NCI-H510A (cell line): ENCODE data around the gene PAX1.

Experiments
- DNase-seq: peaks from one replicate; lab custom pipeline; 2025; lab: John Stamatoyannopoulos, UW

The PAX1 gene

GRCh38 chr20:21705575-21706260 lies at the start of gene PAX1:
PAX1 (plus strand) TSS chr20:21705664; CDS start chr20:21705713, 49 bp downstream.
- no peak for DNase-seq

GRCh38 chr20:21656308-21657067 lies 49.0 kb upstream of the PAX1 start:
- no peak for DNase-seq

- no peak for DNase-seq
These were observed 43.9 kb upstream of the PAX1 start for GRCh38 chr20:21661488-21662055.

GRCh38 chr20:21663465-21663864 lies 42.0 kb upstream of the PAX1 start:
- DNase-seq = no peak

- DNase-seq = no peak
These were observed 39.6 kb upstream of the PAX1 start for GRCh38 chr20:21665687-21666446.

DNA sequence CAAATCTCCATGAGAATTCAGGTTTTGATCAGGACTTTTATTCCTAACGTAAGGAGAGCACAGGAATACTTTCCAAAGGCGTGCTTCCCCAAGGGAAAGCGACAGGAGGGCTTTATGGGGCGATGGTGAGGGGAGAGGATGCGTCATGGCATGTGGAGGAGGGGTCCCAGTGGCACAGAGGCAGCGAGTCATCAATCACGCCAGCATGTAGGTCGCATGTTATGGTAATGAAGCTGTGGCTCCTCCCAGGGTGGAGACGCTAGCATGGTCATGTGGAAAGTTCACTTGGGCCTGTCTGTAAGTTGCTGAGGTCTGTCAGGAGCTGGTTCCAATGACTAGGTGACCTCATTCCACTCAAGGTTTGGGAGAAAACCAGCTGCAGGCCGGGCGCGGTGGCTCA lies 35.3 kb upstream of the PAX1 start:
- DNase-seq = no peak

GRCh38 chr20:21670981-21671380 lies 34.5 kb upstream of the PAX1 start:
- no peak for DNase-seq

DNA sequence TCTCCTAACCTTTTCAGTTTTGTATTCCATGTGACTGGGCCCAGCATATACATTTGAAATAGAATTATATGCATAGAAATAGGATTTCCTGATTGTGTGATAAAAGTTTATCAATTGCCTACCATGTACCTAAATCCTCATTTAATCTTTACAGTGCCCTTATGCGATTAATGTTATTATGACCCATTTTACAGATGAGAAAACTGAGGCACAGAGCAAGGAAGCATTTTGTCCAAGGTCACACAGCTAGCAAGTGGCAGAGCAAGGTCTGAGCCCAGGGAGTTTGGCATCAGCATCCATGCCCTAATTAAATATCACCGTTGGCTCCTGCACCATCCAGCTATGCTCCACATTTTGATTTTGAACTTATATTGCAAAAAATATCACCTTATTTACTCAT lies 28.2 kb upstream of the PAX1 start:
- no peak for DNase-seq

GRCh38 chr20:21677781-21678180 lies 27.7 kb upstream of the PAX1 start:
- no peak for DNase-seq

- no peak for DNase-seq
These were observed 24.1 kb upstream of the PAX1 start for GRCh38 chr20:21681234-21681921.

DNA sequence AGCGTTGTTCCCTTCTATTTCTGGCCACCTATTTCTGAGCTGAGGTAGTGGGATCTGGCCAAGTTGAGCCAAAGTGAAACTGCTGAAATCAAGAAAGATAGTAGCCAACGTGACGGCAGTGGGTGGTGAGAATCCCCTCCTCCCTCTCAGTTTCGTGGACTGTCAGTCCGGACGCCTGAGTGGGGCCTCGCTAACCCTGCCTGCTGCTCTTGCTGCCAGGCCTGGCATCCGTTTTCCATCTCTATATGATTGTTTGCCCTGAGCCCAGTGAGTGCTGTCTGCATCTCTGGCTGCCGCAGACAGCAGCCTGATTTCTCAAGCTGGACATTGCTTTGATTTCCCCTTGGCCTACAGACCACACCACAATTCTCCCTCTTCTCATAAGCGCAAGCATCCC lies 23.5 kb upstream of the PAX1 start:
- no peak for DNase-seq

DNA sequence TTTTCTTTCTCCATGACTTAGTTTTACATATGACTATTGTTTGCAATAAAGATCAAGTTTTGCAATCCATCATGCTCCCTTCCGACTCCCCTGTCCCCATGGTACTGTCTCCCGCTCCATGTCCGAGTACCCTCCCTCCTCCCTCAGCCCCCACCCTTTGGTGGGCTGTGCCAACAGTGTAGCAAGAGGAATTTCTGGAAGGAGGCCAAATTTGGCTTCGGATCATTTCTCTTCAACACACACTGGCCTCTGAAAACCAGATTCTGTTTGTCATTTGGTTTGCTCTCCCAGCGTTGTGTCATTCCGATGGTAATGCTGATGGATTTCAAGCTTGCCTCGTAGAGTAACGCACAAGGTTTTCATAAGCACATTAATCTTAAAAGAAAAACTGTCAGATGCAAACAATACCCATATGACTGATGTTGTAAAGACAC lies 22.9 kb upstream of the PAX1 start:
- DNase-seq = no peak

GRCh38 chr20:21684671-21685070 lies 20.8 kb upstream of the PAX1 start:
- DNase-seq = no peak

DNA sequence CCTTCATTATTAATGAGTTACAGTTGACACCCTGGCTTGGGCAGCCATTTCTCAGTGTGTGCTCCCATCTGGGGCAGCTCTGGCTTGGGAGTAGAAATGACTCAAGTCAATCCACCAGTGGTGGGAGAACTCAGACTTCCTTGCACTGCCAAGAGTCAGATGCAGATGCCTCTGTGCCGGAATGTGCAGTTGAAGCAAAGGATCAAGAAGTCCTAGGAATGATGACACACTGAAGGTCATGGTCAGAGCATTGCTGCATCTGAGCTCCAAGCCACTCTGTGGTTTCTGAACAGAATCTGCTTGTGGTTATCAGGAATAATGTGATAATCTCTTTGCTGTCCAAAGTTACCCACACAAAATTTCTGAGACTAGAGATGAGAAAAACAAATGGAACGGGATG lies 19.5 kb upstream of the PAX1 start:
- no peak for DNase-seq

DNA sequence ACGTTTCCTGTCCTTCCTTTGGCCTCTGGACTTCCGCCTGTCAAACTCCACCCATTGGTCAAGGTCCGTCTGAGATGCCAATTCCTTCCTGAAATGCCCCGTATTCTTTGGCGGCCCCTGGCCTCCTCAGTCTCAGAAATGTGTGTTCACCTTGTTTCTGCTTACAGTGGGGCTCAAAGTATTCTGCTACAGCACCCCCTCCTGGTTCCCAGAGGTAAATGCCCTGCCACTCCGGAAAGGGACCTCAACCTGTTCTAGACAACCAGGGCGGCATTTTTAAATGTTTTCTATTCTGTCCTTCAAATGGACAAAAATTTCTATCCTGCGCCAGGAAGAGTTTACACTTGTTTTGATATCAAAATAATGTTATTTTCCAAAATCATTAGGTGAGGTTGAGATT lies 12.1 kb upstream of the PAX1 start:
- DNase-seq = no peak

- DNase-seq = no peak
These were observed 6.8 kb upstream of the PAX1 start for GRCh38 chr20:21698494-21699215.

- no peak for DNase-seq
These were observed 6.3 kb upstream of the PAX1 start for GRCh38 chr20:21699216-21699508.

DNA sequence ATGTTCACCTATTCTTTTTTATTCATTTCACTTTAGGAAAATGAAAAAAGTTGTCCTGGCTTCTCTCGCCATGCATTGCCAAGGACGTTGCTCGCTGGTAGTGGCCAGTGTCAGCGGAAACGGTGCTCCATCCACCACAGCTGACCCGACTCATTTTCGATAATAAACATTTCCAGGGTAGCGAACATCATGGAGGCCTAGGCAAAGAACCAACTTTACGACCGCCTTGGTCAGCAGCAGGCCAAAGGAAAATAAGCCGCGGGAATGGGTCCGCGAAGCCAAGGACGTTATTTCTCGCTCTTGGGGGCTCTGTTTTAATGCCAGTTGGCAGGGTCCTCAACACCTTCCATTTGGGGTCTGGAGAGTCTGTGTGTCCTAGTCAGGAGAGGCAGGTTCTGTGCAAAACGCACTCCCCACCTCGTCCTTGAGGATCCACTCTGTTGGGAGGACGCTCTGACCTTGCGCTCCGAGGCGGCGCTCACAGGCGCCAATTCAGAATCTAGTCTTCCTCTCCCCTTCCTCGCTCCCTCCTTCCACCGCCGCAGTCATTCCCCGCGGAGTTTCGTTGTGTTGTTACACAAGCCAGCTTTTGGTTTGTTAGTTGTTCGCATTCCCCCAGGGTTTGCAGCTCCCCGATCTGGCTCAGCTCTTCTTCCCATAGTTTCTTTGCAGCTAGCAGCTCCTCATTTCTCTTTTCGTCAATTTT lies 4.1 kb upstream of the PAX1 start:
- no peak for DNase-seq

DNA sequence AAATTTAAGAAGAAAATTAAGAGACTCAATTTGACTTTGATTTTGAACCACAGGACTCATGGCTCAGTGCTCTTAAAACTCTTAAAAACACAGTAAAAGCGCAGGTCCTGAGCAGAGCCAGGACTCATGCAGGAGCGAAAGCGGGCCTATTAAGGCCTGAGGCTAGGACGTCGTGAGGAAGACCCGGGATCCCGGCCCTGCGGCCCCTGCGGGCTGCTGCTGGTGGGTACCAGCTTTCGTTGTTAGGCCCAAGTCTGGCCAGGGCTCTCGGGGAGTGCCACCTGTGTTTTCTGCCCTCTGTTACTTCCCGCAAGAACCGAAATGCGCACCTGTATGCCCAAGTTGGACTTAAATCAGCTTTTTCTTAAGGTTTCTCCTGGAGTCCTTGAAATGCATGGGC lies 3.4 kb upstream of the PAX1 start:
- no peak for DNase-seq

DNA sequence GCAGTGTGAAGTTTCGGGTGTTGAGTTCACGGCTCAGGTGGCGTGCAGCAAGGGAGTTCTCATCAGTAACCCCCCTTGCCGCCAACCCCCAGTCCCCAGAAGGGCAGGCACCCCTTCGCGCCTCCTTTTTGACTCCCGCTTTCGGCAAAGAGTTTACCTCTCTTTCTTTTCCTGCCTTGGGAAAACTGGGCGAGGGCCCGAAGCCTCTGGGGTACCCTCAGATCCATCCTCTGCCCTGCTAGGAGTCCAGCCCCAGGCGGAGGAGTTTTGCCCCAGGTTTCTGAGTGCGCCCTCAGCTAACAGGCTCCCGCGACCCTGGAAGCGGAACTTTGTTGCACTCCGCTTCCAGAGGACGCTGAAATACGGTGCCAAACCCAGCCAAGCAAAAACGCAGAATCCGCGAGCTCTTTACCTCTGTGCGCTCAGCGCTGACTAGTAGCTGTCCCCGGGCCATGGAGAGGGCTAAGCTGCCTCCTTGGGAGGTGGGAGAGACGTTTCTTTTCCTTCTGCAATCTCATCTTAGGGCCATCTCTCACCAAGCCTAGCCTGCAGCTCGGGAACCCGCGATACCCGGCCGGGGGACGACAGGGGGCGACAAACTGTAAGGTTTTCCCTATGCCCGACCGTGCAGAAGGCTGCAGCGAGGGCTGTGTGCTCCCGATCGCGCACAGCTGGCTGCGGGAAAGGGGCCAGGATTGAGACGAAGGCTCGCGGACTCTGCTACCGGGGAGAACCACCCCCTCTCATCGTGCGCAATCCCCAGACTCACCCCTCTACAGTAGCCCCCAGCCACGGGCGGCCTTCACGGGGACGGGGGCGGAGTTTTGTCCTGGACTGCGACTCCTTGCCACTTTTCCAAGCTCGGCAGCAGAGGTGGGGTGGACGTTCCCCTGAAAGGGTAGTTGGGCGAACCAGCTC lies 2.7 kb upstream of the PAX1 start:
- DNase-seq = no peak
